GM19468 (cell line): ENCODE results near the gene SLC7A10.

Experiments
- ATAC-seq: cut with Tn5 transposase; IDR thresholded peaks from one replicate; pipeline ENCODE4 v1.9.1; 2021; ENCODE audit warnings: mild to moderate bottlenecking, moderate library complexity, moderate number of reproducible peaks; ENCODE audit not compliant: unreplicated experiment; ENCODE audit errors: extremely low read depth

Gene SLC7A10

GRCh38 chr19:33256261-33256660, 30.6 kb upstream of the SLC7A10 start:
- ATAC-seq, result no peak

GRCh38 chr19:33255781-33256180, 30.1 kb upstream of the SLC7A10 start:
- no peak for ATAC-seq

- ATAC-seq, result no peak
Measured at GRCh38 chr19:33254245-33254824, 28.7 kb upstream of the SLC7A10 start.

GRCh38 chr19:33252971-33253370, 27.3 kb upstream of the SLC7A10 start:
- ATAC-seq, result no peak

GRCh38 chr19:33252418-33252962, 26.8 kb upstream of the SLC7A10 start:
- no peak for ATAC-seq

GRCh38 chr19:33251526-33252090, 26.0 kb upstream of the SLC7A10 start:
- no peak for ATAC-seq

GRCh38 chr19:33251076-33251475, 25.4 kb upstream of the SLC7A10 start:
- ATAC-seq, result no peak

GRCh38 chr19:33250500-33250899, 24.9 kb upstream of the SLC7A10 start:
- no peak for ATAC-seq

GRCh38 chr19:33249740-33250366, 24.2 kb upstream of the SLC7A10 start:
- ATAC-seq, result no peak

- no peak for ATAC-seq
Measured at GRCh38 chr19:33248954-33249613, 23.4 kb upstream of the SLC7A10 start.

- no peak for ATAC-seq
Measured at GRCh38 chr19:33248553-33248953, 22.9 kb upstream of the SLC7A10 start.

- no peak for ATAC-seq
Measured at GRCh38 chr19:33248104-33248503, 22.5 kb upstream of the SLC7A10 start.

- ATAC-seq, result no peak
Measured at GRCh38 chr19:33247441-33247819, 21.8 kb upstream of the SLC7A10 start.

GRCh38 chr19:33246709-33247440, 21.2 kb upstream of the SLC7A10 start:
- no peak for ATAC-seq

- no peak for ATAC-seq
Measured at GRCh38 chr19:33245948-33246708, 20.5 kb upstream of the SLC7A10 start.

- ATAC-seq, result no peak
Measured at GRCh38 chr19:33242911-33243310, 17.3 kb upstream of the SLC7A10 start.

- no peak for ATAC-seq
Measured at GRCh38 chr19:33242131-33242530, 16.5 kb upstream of the SLC7A10 start.

GRCh38 chr19:33241530-33242101, 16.0 kb upstream of the SLC7A10 start:
- no peak for ATAC-seq

- no peak for ATAC-seq
Measured at GRCh38 chr19:33241091-33241529, 15.5 kb upstream of the SLC7A10 start.
